Activated T-cell treated with anti-CD3 and anti-CD28 coated beads for 4 hours (primary cell): ENCODE measurements around the gene PAXIP1.

Experiments
- DNase-seq: peaks from one replicate; pipeline ENCODE4 v3.0.0-alpha.2; 2020

Gene PAXIP1

DNA sequence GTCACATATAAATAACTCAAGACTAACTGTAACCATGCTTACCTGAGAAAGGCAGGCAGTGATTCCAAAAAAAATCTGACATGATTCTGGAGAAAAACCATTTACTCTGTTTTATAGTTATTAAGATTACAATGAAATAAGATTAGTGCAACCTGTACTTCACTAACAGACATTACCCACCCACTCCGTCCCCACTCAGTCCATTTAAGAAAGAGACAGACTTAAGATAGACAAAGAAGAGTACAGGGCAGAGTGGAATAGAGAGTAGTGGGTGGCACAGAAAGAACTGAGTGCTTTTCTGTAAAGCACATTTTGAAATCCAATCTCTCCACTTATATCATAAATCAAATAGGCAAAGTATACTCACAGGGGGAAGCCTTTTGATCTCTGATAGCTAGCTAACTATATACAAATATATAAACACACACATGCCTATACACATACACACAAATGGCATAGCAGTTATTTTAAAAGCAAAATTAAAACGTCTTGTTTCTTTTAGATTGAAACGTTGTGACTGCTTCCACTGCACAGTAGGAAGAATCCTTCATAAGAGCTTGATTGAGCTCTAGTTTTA is 11.9 kb downstream of the PAXIP1 start:
- no peak for DNase-seq

DNA sequence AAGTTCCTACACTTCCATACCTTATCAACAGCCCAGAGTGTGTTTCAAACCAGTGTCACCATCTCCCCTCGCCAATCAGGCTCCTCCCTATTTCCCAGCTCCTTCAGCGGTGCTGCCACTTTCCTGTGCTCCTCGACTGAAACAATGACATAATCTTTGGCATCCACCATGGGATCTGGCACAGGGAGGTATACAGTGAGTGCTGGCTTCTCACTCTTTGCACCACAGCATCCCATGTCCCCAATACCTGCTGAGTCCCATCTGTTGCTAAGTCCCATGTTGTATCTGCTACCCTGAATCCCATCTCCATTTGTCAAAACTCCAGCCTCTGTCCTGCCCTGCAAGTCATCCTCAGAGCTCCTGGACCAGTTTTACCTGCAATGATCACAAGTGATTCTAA is 15.4 kb downstream of the PAXIP1 start:
- no peak for DNase-seq

- no peak for DNase-seq
Measured at GRCh38 chr7:154986200-154986945, 16.6 kb downstream of the PAXIP1 start.

- DNase-seq, result no peak
Measured at GRCh38 chr7:154985230-154985629, 17.7 kb downstream of the PAXIP1 start.

DNA sequence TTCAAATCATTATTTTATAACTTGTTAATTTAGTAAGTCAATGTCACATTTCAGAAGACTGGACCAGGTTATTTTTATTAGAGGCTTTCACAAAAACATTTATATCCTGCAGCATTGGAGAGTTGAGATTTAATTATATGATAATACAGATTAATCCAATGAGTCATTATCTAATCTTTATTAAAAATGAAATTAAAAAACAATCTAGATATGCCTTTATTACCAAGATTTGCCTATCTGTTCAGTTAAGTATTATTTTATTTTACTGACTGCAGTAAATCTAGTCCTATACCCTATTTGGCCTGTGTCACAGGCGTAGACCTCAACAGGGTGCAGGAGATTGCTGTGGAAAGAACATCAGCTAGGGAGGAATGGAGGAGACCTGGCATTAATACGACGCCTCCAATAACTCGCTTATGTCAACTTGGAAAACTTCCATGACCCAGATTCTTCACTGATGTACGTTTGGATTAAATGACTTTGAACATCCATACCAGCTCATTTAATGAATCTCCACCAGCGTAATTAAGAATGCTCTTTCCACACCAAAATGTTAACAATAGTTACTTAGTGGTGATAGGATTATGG is 18.2 kb downstream of the PAXIP1 start:
- DNase-seq, result no peak

DNA sequence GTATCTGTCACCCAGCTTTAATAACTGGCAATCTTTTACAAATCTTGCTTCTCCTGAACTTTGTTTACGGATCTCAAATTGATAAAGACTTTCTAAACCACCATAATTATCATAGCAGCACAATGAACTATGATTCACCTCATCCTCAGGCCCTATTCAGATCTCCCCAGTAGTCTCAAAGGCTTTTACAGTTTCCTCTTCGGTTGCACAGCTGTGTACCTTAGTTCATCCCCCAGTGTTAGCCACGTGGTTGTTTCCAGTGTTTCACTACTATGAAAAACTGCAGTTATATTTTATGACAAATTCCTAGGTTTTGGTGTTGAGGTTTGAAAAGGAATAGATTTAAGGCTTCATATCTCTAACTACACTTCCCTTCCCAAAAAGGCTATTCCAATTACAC is 24.9 kb downstream of the PAXIP1 start:
- no peak for DNase-seq

DNA sequence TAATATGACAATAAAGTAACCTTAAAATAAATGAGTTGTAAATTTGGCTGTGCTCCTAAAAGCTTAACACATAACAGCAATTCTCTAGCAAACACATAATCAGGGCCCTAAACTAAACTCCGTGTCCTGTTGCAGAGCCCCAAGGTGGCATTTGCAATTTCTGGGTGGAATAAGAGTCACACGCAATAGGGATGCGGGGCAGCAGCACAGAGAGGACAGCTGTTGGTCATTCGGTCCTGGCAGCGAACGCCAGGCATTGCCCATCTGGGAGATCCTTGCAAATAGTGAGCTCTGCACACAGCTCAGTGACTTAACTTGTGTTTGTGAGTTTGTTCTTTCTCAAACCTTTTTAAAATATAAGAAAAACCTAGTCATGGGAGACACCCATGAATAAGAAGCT is 25.7 kb downstream of the PAXIP1 start:
- no peak for DNase-seq

DNA sequence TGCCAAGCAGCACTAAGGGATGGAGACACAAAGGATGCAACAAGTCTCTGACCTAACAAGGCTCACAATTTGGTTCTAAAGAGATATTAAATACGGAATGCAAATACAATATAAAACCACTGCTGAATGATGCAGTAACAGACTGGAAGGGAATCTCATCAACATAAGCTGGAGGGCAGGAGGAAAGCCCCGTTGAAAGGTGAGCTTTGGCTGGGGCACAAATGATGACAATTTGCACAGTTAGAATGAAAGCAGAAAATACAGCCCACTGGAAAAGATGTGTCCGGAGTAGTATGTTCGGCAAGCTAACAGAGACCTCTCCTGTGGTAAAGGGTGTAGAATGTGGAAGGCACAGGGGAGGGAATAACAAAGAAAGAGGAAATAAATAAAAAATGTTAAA is 26.1 kb downstream of the PAXIP1 start:
- DNase-seq, result no peak

DNA sequence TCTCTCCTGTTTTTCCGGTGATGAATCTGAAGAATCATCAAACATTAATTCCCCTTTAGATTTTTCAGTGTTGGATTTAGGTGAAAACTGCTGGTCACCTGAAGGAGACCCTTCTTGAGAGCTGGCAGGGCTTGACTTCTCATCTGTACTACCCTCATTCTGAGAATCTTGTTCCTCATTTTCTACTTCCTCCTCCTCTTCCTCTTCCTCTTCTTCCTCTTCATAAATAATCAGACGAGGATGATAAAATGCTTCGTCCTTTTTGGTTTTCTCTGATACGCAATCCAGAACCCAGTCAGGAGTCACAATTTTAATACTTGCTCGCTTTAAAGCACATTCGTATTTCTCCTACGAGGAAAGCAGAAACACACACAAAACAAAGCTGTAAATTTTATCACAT is 26.9 kb downstream of the PAXIP1 start:
- DNase-seq, result no peak

- DNase-seq, result no peak
Measured at GRCh38 chr7:154973381-154973780, 29.5 kb downstream of the PAXIP1 start.

DNA sequence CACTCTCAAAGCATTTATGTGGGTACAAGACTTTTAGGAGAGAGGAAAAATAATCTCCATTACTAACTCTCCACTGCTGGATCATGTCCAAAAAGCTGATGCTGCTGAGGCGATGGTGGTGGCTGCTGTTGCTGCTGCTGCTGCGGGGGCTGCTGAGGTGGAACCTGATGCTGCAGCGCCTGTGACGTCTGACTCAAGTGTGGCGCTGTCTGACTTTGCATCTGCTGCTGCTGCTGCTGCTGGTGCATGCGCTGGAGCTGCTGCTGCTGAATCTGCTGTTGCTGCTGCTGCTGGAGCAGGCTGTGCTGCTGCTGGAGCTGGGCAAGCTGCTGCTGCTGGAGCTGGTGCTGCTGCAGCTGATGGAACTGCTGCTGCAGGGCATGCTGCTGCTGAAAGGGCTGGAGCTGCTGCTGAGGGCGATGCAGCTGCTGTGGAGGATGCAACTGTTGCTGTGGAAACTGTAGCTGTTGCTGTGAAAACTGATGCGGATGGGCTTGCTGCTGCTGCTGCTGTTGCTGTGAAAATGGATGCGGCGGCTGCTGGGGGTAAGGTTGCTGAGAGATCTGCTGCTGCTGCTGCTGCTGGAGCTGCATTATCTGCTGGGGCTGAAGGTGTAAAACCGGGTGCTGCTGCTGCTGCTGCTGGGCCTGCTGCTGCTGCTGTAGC is 34.5 kb downstream of the PAXIP1 start:
- no peak for DNase-seq

DNA sequence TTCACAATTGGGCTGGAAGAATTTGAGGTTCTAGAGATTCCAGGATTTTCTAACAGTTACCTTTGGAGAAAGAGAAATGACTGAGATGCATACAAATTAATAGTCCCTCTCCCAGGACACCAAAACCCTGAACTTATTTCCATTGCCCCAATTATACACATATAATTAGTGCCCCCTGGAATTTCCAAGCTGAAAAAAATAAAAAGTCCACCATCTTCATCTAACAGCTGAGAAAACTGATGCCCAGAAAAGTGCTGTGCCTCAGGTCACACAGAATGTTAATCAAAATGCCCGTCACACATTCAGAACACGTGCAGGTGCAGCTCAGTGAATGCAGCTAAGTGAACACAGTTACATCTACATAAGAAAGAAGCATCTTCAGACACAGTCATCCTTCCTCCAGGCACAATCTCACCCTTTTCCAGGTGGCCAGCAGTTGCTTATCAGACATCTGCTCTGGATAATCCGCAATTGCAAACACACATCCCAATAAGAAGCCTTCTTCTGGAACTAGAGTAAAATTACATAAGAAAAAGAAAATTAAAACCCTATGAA is 35.4 kb downstream of the PAXIP1 start:
- DNase-seq, result no peak

- no peak for DNase-seq
Measured at GRCh38 chr7:154965014-154965413, 37.9 kb downstream of the PAXIP1 start.

- no peak for DNase-seq
Measured at GRCh38 chr7:154960063-154960790, 42.7 kb downstream of the PAXIP1 start.

DNA sequence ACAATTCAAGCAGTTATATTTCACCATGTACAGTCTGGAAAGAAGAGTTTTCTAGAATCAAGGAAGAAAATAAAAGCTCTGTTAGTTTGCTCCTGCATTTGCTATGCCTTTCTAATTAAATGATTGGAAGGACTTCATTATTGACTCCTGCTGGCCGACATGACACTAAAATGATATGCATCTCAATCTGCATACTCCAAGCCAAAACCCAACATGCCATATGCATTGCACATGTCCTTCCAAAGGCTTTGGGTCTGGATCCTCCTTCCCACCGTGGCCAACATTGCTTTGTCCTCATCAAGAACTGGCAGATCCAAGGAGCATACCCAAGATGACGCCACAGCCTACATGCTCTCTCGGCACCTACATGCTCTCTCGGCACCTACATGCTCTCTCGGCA is 46.5 kb downstream of the PAXIP1 start:
- DNase-seq, result no peak

GRCh38 chr7:154953006-154953684 is 49.8 kb downstream of the PAXIP1 start:
- peak; percentile 60 for DNase-seq

GRCh38 chr7:154950960-154951359 is 52.0 kb downstream of the PAXIP1 start:
- no peak for DNase-seq

DNA sequence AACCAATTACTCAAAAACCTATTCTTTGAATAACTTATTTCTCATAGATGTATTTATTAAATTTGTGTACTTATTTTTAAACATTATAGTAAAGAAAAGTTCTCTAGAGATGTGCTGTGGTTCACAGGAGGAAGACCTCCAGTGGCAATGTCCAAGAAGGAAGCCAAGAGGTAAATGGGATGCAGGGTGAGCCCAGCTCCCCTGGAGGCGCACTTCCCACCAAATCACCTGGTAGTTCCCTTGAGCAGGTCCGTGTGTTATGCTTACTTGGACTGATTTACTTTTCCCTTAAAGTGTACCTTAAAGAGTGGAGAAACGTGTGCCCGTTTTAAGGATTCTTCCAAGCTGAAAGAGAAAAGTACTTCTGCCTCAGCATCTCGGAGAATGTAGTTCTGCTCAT is 55.3 kb downstream of the PAXIP1 start:
- no peak for DNase-seq

GRCh38 chr7:154946166-154946565 is 56.8 kb downstream of the PAXIP1 start:
- DNase-seq, result no peak

DNA sequence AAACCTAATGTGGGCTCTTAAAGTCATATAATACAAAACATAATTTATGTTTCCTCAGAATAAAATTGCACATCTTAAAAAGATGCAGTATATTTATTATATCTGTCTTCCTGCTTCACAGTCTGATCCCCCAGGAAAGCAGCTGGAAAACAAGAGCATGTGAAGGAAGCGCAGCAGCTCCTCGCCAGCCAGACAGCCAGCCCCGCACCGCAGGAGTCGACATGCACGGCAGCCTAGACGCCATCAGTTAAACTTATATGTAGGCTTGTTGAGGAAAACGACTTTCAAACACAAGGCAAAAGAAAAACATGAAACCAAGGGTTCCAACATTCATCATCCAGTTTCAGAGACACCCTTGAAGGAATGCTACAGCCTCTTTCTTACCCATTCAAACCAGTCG is 59.0 kb downstream of the PAXIP1 start:
- DNase-seq, result no peak

DNA sequence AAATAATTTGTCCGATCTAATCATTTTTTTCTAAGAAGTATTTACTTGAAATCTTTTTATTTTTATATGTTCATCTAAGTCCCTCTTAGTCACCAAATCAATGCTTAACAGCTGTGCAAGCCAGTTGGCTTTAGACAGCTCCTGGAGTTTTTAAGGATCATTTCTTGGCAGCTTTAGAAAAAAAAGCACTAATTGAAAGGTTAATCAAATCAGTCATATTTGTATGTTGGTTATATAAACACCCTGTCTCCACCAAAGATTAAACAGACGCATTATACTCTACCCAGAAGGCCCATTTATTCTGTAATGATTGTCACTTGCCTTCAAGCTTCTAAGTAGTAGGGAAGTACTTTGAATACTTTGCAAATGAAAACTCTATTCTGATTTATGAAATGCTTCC is 60.2 kb downstream of the PAXIP1 start:
- no peak for DNase-seq

- no peak for DNase-seq
Measured at GRCh38 chr7:154937837-154938236, 65.1 kb downstream of the PAXIP1 start.
